ENCODE data around the gene TMEM114.

TMEM114 gene

DNA sequence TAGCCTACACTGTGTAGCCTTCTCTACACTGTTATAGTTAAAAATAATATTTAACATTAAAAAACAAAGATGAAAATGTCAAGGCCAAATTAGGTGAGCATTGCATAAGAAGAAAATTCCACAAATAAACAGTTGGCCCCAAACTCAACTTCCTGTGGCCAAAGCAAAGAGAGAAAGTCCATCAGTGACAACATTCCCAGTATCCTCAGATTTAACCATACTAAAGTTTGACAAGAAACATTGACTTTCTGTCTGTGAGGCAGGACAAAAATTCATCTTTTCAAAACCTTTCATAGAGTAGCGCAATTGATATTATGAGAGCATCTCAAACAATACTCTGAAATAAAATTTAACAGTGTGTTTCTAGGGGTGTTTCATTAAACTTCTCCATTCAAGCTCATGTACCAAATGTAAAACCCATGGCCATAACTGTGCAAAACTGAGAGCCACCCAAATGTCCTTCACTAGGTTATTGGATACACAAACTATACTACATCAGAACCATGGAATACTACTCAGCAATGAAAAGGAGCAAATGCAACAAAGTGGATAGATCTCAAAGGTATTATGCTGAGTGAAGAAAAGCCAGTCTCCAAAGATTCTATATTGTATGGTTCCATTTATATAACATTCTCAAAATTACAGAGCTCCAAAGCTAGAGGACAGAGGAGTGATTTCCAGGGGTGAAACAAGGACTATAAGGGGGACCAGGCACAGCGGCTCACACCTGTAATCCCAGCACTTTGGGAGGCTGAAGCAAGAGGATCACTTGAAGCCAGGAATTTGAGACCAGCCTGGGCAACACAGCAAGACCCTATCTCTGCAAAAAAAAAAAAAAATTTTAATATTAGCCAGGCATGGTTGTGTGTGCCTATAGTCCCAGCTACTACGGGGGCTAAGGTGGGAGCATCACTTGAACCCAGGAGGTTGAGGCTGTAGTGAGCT, 38.7 kb downstream of the TMEM114 start:
- DNase-seq = no peak

GRCh38 chr16:8550728-8551387, 39.5 kb downstream of the TMEM114 start:
- DNase-seq = no peak

DNA sequence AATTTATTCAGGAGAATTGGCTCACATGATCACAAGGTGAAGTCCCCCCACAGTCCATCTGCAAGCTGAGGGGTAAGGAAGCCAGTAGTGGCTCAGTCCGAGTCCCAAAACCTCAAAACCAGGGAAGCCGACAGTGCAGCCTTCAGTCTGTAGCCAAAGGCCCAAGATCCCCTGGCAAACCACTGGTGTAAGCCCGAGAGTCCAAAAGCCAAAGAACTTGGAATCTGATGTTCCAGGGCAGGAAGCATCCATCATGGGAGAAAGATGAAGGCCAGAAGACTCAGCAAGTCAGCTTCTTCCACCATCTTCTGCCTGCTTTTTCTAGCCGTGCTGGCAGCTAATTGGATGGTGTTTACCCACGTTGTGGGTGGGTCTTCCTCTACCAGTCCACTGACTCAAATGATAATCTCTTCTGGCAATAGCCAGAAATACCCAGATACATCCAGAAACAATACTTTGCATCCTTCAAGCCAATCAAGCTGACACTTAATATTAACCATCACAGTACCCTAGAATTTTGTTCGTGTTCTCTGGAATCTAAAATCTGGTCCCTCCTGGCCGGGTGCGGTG, 40.4 kb downstream of the TMEM114 start:
- DNase-seq = no peak

DNA sequence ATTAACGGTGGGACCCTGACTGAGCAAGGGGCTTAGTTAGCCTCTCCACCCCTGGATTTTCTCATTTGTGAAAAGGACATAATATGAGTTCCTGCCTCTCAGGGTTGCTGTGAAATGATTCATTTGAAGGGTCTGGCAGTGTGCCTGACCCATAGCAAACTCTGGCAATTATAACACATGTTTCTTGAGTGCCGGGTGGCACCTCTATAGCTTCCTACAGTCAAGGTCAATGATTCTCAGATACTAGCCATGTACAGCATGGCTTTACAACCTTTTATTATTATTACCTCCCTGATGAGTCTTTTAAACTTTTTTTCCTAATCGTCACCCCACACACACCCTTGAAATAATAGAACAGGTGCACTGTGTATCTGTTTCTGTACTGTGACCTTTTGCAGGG, 42.1 kb downstream of the TMEM114 start:
- no peak for DNase-seq

GRCh38 chr16:8547762-8548161, 42.5 kb downstream of the TMEM114 start:
- DNase-seq = no peak

GRCh38 chr16:8544406-8544805, 45.9 kb downstream of the TMEM114 start:
- DNase-seq = no peak

GRCh38 chr16:8543258-8543657, 47.1 kb downstream of the TMEM114 start:
- DNase-seq = no peak

- DNase-seq = no peak
Measured at GRCh38 chr16:8542393-8542792, 47.9 kb downstream of the TMEM114 start.

DNA sequence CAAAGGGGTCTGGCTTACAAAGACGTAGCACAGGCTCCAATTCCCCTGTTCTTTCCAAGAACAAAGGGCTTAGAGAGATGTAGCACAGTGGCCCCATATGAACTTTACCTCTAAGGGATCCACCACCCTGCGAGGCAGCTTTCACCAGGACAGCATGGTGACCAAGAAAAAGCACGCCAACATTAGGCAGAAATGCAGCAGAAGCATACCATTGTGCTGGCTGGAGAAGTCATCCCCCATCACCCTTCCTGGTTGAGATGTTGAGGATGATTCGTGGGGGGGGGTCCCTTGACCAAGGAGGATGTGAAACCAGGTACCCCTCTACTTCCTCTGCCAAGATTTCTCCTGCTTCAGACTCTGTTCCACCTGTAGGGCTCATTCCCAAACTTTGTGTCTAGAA, 48.4 kb downstream of the TMEM114 start:
- no peak for DNase-seq

DNA sequence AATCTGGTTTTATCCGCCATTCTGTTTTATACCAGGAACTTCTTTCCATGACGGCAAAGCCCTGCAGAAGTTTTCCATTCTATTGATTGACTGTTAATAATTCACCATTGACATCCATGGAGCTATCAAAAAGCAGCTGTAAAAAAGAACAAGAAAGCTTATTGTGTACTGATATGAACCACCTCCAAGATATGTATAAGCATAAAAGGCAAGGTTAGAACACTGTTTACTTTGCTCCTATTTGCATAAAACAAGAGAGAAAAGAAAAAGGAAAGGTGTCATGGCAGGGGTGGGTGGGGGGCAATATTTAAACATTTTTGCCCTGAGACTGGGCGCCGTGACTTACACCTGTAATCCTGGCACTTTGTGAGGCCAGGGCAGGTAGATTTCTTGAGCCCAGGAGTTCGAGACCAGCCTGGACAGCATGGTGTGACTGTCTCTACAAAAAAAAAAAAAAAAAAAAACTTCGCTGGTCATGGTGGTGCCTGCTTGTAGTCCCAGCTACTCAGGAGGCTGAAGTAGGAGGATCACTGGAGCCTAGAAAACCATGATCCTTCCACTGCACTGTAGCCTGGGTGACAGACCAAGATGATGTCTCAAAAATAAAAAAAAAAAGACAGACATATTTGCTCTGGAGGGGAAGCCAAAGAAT, 52.5 kb downstream of the TMEM114 start:
- no peak for DNase-seq

DNA sequence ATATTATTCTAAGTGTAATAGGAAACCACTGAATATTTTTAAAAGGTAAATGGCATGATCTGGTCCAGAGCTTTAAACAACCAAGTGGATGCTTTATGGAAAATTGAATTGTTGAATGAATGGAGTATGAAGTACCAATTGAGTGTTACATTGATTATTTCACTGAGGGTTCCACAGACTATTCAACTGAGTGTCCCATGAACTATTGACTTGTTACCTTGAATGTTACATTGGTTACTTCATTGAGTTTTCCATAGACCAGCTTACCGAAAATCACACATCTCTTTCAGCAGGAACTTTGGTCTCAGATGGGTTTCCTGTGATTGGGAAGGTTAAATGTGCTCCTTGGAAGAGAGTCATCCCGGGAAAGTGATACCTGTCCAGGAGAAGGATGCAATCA, 56.8 kb downstream of the TMEM114 start:
- no peak for DNase-seq

DNA sequence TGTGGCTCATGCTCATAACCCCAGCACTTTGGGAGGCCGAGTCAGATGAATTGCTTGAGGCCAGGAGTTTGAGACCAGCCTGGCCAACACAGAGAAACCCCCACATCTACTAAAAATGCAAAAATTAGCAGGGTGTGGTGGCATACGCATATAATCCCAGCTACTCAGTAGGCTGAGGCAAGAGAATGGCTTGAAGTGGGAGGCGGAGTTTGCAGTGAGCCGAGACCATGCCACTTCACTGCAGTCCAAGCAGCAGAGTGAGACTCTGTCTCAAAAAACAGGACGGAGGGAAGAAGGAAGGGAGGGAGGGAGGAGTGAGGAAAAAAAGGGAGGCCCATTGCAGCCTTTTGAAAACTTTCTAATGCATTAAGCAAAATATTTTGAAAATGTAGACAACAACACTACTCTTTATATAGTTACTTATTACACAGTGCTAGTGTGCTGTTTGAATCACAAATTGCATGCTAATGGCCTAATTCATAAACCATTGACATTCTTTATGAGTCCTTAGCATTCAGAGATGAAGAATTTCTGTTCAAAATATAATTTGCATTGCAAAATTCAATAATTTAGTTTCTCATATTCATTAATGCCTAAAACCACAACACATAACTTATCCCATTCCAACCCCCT, 59.4 kb downstream of the TMEM114 start:
- no peak for DNase-seq

GRCh38 chr16:8528471-8528870, 61.8 kb downstream of the TMEM114 start:
- no peak for DNase-seq

DNA sequence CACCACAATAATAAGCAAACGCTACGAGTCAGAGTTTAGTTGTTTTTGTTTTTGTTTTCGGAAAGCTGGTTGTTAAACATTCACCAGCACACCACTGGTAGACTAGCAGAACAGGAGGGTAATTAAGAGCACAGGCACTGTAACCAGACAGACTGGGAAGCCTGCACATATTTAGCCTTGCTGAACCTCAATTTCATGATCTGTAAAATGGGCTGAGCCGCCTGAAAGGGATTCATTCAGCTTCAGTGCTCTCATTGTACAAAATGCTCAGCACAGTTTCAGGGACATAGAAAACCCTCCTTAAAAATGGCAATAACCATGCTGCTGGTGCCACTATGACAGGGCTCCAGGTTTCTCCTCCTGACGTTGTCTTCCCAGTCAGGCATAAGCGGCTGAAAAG, 66.4 kb downstream of the TMEM114 start:
- no peak for DNase-seq

DNA sequence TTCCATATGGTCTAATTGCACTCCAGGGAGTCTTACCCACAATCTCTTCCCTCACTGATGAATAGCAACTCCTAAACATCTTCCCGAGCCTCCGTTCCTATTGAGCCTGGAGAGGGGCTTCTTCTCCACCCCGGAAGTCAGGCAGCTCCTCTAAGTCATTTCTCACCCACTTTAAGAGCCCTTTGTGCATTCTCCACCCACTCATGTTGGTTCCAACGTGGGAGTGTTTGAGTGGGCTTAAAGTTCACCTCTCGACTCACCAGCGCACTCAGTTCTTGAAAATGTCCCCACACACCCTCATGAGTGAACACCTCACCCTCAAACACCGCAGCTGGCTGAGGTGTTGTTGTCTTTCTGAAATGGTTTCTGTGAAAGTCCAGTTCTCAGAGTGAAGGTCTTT, 67.6 kb downstream of the TMEM114 start:
- DNase-seq = no peak

- DNase-seq = no peak
Measured at GRCh38 chr16:8519643-8520042, 70.7 kb downstream of the TMEM114 start.
